CD4-positive, alpha-beta T cell treated with Interleukin-17A for 1 hour (primary cell): ENCODE data around the gene TMEM231.
"Not testable (repeated sequence)": the region's sequence is repeated elsewhere in the genome, so short reads cannot be mapped to it uniquely, and the experiment has no call there.

ENCODE experiments used
- DNase-seq: peaks from one replicate; pipeline ENCODE4 v3.0.0-alpha.2; 2020

TMEM231 gene, protein sequence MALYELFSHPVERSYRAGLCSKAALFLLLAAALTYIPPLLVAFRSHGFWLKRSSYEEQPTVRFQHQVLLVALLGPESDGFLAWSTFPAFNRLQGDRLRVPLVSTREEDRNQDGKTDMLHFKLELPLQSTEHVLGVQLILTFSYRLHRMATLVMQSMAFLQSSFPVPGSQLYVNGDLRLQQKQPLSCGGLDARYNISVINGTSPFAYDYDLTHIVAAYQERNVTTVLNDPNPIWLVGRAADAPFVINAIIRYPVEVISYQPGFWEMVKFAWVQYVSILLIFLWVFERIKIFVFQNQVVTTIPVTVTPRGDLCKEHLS

GRCh38 chr16:75555707-75556430 is at the start of gene TMEM231:
TSS of gene TMEM231 (minus strand) at chr16:75556252. CDS start at chr16:75556209, 43 bp downstream.
- peak; percentile 97 for DNase-seq

DNA sequence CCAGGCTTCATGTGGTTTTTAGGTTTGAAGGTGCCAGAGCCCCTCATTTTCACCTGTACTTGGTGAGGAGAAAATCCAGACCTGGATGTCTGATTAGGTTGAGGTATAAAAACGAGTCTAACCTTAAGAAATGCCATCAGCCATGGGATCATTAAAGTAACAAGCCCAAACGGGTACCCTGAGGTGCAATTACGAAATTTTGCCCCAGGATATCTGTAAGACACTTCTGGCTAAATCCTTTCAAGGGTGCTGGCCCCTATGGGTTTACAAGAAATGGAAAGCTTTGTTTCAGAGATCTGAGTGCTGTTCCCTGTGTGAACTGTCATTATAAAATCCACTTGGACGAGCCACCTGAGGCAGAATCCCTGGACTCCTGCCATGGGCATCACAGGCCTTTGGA is 47.2 kb upstream of the TMEM231 start:
- no peak for DNase-seq

GRCh38 chr16:75599452-75600277 is 43.6 kb upstream of the TMEM231 start:
- DNase-seq: no peak

- DNase-seq: no peak
Observed at GRCh38 chr16:75593825-75594820, 38.1 kb upstream of the TMEM231 start.

DNA sequence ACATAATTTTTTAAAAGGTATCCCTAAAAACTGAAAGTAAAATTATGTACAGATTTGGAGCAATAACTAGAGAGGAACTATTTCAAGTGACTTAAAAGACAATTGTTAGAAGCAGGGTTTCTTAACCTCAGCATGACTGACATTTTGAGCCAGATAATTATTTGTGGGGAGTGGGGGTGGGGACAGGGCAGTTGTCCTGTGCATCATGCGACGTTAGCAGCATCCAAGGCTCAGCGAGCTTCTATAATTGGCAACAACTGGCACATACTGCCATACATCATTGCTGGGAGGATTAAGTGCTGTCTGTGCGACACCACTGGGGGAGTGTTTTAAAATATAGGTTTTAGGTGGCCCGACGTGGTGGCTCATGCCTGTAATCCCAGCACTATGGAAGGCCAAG is 37.3 kb upstream of the TMEM231 start:
- DNase-seq: no peak

GRCh38 chr16:75591927-75592326 is 35.9 kb upstream of the TMEM231 start:
- DNase-seq: not testable (repeated sequence)

DNA sequence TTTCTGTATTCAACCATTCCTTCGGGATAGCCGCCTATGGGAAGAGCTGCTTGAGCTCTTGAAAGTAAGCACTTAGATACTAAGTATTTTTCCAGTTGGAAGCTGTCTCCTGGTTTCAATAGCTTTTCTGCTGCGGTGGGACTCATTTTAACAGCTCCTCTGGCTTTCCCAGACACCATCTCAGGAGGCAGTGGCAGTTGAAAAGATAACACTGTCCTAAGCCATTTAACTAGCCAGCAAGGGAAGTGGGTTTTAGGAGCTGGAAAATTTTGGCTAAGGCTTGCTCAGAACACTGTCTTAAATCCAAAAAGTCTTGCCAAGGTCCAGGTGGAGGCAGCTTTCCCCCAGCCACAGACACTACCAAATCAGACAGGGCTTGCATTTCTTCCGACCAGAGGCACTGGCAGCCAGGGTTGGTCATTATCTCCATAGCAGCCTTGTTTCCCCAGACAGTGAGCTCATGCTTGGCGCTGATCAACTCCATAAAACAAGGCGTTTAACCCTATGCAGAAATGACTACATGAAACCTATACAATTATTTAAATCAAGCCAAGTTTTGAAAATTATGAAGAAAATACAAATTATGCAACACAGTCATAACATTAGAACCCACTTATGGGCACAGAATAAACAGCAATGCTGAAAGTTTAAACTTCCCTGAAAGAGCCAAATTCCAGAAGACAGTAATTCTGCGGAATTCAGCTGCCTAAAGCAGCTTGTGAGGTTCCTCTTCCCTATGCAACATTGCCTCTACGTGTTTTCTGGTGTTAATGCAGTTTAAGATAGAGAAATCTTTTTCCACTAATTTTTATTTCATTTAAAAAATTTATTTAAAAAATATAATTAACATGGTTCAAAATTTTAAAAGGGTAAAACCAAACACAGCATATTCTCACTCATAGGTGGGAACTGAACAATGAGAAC is 35.1 kb upstream of the TMEM231 start:
- no peak for DNase-seq

- no peak for DNase-seq
Observed at GRCh38 chr16:75589306-75589705, 33.3 kb upstream of the TMEM231 start.

DNA sequence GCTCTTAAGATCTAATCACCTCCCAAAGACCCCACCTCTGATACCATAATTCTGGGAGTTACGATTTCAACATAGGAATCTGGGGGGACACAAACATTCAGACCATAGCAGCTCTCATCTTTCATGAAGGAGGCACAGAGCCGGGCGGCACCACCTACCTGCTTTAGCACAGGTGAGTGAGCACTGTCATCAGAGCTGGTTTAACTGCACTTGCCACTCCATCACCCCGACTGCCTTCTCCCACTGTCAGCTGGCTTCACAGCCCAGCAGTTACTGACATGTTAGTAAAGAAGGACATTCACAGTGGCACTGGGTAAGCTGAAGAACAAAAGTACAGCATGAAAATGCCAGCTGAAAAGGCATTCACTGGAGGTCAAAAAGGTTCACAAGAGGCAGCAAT is 32.7 kb upstream of the TMEM231 start:
- DNase-seq: no peak

DNA sequence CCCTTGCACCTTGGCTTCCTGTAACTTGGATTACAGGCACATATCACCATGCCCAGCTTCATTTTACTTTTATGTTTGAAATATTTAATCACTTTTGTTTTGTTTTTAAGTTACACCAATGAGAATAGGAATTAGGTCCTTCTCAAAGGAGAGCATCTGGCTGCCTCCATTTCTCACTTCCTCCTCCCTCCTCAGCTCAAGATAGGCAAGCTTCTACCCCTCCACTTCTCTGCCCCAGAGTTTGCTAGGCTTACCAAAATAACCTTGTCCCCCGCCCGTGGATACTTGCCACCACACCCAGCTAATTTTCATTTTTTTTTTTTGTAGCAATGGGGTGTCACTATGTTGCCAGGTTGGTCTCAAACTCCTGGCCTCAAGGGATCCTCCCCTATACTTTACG is 28.1 kb upstream of the TMEM231 start:
- no peak for DNase-seq

DNA sequence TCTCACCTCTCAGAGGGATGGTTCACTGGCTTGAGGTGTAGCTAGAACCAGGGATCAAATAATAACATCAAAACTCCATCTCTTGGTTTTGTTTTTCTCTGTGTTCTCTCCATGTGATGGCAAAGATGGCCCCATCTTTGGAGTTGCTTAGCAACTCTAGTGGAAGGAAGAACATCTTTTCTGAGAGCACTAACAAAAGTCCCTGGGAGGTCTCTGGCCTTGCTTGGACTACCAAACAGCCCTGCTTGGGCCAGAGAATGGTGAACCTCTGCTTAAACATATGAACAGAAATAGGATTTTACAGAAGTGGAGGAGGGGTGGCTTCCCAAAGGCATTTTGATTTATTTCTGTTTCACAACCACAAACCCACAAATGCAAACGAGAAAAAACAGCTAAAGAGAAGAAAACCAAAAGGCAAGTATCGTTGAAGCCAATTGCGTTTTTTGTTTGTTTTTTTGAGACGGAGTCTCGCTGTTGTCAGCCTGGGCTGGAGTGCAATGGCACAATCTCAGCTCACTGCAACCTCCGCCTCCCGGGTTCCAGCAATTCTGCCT is 23.3 kb upstream of the TMEM231 start:
- DNase-seq: no peak

GRCh38 chr16:75578725-75579124 is 22.7 kb upstream of the TMEM231 start:
- DNase-seq: no peak

DNA sequence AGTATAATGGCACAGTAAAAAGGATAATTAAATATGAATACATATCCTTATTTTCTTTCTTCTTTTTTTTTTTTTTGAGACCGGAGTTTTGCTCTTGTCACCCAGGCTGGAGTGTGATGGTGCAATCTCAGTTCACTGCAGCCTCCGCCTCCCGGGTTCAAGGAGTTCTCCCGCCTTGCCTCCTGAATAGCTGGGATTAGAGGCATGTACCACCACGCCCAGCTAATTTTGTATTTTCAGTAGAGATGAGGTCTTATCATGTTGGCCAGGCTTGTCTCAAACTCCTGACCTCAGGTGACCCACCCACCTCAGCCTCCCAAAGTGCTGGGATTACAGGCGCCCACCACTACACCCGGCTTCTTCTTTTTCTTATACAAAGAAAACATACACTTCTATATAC is 22.2 kb upstream of the TMEM231 start:
- no peak for DNase-seq

DNA sequence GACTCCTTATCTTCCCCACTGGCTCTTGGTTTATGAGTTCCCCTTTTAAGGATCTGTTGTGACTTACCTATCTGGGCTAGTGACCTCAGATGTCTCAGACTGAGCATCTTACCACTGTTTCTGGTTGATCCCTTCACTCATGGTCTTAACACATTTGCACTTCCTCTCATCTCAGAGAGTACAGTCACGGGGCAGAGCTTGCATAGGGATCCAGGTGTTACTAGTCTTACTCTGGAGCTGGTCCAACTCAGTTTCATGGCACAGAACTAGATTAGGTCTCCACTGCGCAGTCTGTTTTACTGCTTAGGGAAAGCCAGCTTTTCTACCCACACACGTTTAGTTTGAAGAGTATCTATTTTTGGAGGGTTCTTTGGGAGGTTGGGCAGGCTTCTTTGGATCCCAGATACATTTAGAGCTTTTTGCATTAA is 20.3 kb upstream of the TMEM231 start:
- no peak for DNase-seq

GRCh38 chr16:75575958-75576357 is 19.9 kb upstream of the TMEM231 start:
- no peak for DNase-seq

DNA sequence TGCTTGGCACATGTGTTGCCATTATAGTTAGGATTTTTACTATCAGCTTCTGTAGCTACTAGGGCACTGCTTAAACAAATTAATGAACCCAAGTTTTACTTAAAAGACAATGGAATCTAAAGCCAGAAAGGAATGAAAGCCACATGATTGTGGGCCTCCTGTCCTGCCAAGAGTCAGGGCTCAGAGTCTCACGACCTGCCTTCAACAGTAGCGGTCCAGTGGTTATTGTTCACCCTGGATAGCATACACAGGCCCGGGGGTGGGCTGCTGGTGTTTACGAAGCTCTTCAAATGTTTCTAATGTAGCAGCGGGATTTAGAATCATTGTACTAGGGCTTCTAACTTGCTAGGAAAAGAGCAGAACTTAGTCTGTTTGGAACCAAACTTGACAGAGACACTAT is 17.9 kb upstream of the TMEM231 start:
- no peak for DNase-seq

- DNase-seq: no peak
Observed at GRCh38 chr16:75572864-75573542, 17.0 kb upstream of the TMEM231 start.

DNA sequence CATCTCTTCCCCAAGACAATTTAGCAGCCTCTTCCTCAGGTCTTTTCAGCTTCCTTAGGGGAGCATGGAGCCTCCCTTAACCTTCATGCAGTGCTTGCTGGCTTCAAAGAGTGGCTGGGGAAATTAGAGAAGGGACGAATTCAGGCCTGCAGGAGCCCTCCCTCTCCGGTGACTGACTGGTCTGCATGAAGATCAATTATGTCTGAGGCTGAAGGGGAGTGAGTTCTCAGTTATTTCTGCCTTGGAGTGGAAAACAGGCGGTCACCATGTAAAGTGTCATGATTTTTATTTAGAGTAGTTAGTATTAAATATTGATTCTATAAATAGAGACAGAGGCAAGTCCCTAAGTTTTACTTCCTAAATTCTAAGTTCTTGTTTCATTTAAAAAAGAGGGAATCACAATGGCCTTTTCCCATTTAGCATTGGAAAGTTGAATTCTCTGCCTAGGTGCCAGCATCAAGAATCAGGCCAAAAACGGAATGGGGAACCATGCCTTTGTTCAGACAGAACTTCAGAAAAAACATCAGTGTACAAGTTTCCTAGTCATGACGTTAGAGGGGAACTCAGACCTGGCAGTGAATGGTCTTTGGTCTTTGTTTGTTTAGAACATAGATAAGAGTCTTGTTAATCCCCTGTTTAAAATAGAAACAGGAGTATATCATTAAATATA is 14.5 kb upstream of the TMEM231 start:
- no peak for DNase-seq

- no peak for DNase-seq
Observed at GRCh38 chr16:75567911-75568310, 11.9 kb upstream of the TMEM231 start.
